GM20431 (cell line): ENCODE data around the gene SCYGR4.

Experiments used
- in situ Hi-C: fragments of 300-500 bp; cut with MseI, MboI; formaldehyde crosslinking; loops from one replicate; pipeline ENCODE4 v1.15.0; 2020; ENCODE audit warnings: low sequenced_read_pairs; ENCODE audit not compliant: unreplicated experiment

Gene SCYGR4

GRCh38 chr2:227612546-227613271, 4.6 kb upstream of the SCYGR4 start:
- in situ Hi-C loops, result no loop called here

- in situ Hi-C loops, result no loop called here
Measured at GRCh38 chr2:227613272-227613660, 4.0 kb upstream of the SCYGR4 start.

GRCh38 chr2:227614246-227614645, 3.1 kb upstream of the SCYGR4 start:
- in situ Hi-C loops, result no loop called here

GRCh38 chr2:227614740-227615139, 2.6 kb upstream of the SCYGR4 start, which contains the start of gene SCYGR3:
TSS of gene SCYGR3 (minus strand) at chr2:227614840. CDS start at chr2:227614840, 0 bp downstream.
- in situ Hi-C loops, result no loop called here

GRCh38 chr2:227615181-227615580, 2.1 kb upstream of the SCYGR4 start:
- in situ Hi-C loops, result no loop called here

- in situ Hi-C loops, result no loop called here
Measured at GRCh38 chr2:227615906-227616305, 1.4 kb upstream of the SCYGR4 start.

GRCh38 chr2:227616631-227617030, 667 bp upstream of the SCYGR4 start:
- in situ Hi-C loops, result no loop called here

GRCh38 chr2:227623226-227623625, 5.9 kb downstream of the SCYGR4 start:
- in situ Hi-C loops, result no loop called here

GRCh38 chr2:227625420-227625819, 8.1 kb downstream of the SCYGR4 start:
- in situ Hi-C loops, result no loop called here

GRCh38 chr2:227626580-227627151, 9.4 kb downstream of the SCYGR4 start:
- in situ Hi-C loops, result no loop called here

GRCh38 chr2:227627769-227628168, 10.5 kb downstream of the SCYGR4 start:
- in situ Hi-C loops, result no loop called here

GRCh38 chr2:227629435-227629834, 12.1 kb downstream of the SCYGR4 start:
- in situ Hi-C loops, result no loop called here

GRCh38 chr2:227630322-227630721, 13.0 kb downstream of the SCYGR4 start:
- in situ Hi-C loops, result no loop called here

- in situ Hi-C loops, result no loop called here
Measured at GRCh38 chr2:227632827-227633226, 15.5 kb downstream of the SCYGR4 start.

- in situ Hi-C loops, result no loop called here
Measured at GRCh38 chr2:227634201-227634600, 16.9 kb downstream of the SCYGR4 start.

GRCh38 chr2:227642656-227643055, 25.4 kb downstream of the SCYGR4 start:
- in situ Hi-C loops, result no loop called here

- in situ Hi-C loops, result no loop called here
Measured at GRCh38 chr2:227643990-227644551, 26.8 kb downstream of the SCYGR4 start.

GRCh38 chr2:227653419-227653818, 36.1 kb downstream of the SCYGR4 start:
- in situ Hi-C loops, result loop anchor here (25.0 kb wide), 1 partner anchor 209 kb away; the partner anchor contains the start of gene DAW1

- in situ Hi-C loops, result loop anchor here (25.0 kb wide), 1 partner anchor 208 kb away; the partner anchor contains the start of gene DAW1
Measured at GRCh38 chr2:227654426-227654825, 37.1 kb downstream of the SCYGR4 start.

GRCh38 chr2:227655454-227655853, 38.2 kb downstream of the SCYGR4 start:
- in situ Hi-C loops, result loop anchor here (25.0 kb wide), 1 partner anchor 207 kb away; the partner anchor contains the start of gene DAW1

GRCh38 chr2:227657199-227657845, 40.0 kb downstream of the SCYGR4 start:
- in situ Hi-C loops, result loop anchor here (25.0 kb wide), 1 partner anchor 205 kb away; the partner anchor contains the start of gene DAW1
